Suppressor macrophage (primary cell): ENCODE data around the gene FSTL4.
"Not testable (repeated sequence)": the region's sequence is repeated elsewhere in the genome, so short reads cannot be mapped to it uniquely, and the experiment has no call there.

Experiments used
- DNase-seq, 4 experiments: peaks; one replicate each; pipeline ENCODE4 v3.0.0-alpha.2; 2020 to 2022

FSTL4 gene

DNA sequence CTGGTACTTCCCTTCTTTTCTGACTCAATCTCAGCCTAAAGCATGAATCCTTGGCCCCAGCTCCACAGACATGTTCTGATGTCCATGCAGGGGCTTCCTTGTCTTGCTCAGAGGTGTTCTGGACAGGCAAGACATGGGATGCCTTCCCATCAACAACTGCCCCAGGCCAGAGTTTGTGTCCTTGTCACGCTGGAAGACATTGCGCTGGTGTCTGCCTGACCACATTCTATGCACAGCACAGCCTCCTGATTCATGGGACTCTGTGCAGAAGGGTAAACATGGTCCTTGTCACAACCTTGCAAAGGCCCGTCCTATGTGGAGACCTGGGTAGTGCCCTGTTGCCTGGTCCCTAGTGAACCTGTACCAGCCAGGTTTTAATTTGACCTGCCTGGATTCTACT lies 212.2 kb downstream of the FSTL4 start:
- DNase-seq = no peak

DNA sequence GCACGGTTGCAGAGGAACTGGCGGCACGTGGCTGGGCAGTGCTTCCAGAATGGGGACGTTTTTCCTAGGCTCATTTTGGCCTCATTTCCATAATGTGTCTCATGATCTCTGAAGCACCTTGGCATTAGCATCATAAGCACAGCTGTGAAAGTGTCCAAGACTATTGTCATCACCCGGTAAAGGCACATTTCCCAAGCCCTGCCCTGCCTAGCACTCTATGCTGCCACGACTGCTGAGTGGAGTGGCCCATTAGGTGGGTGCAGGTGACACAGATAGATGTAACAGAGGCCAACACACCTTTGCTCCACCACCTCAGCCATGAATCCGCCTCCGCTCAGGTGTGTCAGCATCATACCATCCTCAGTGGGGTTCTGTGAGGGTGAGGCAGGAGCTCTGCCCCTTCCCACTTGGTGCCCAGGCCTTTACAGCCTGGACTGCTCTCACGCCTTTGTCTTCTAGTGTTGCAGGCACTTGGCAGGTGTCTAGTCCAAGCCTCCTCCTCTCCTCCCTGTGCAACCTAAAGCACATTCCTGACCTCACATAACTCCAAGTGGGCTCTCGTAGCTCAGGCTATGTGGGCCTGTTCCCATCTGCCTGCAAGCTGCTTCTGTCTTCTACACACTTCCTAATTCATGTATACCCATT lies 213.0 kb downstream of the FSTL4 start:
- DNase-seq = no peak

DNA sequence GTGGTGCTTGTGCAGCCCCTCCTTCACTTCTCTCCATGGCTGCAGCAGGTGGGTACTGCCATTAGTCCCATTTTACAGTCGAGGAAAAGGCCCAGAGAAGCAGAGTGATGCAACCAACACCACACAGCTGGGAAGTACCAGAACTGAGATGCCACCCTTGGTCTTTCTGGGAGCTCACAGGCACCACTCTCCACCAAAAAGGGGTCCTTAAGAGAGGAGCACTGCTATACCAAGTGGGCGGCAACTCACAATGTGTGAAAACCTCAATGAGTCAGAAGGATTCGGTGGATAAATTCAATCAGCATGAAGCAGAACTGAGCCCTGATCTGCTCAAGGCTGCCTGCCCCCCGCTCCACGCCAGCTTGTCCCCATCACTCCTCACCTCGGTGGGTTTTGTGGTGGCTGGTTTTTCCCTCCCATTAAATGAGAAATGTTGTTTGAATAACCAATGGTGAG lies 213.7 kb downstream of the FSTL4 start:
- DNase-seq = no peak

DNA sequence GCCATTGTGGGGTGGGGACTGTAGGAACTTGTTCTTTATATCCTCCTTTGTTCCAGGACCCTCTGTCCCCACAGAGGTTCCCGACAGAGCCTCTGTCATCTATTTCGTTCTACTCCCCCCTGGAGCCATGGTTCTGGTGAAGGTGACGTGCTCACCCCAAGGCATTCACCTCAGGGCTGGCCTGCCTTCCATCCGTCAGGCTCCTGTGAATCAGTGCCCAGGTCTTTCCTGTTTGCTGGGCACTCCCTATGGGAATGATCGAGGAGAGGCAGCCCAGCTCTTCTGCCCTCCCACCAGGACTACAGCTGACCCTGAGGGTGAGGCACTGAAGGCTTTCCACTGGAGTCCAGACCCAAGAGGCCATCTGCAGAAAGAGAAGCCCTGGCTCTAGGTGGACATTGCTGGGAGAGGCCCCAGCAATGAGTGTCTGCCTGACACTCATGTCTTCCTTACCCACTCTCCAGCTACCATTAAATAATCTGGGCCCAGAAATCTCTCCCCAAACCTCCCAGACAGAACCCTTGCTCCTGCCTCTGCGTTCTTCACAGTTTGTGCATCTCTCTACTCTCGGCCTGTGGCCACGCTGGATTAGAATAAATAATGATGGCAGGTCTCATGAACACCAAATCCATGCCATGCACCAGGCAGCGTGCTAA lies 214.2 kb downstream of the FSTL4 start:
- no peak for DNase-seq

DNA sequence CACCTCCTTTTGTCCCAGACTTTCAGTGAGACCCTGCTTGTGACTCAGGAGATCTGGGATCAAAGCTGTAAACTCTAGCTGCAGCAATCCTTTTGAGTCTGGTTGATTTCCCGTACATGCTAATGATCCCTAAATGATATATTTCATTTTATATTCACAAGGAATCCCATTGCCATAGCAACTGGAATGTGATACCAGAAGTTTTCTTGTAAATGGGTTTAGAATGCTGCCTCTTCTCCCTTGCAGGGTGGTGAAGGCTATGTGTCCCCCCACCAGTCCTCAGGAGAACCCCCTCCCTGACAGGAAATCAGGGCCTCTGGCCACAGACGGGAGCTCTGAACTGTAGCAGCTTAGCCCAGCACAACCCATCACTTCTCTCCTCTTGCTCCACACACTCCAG lies 215.0 kb downstream of the FSTL4 start:
- no peak for DNase-seq

DNA sequence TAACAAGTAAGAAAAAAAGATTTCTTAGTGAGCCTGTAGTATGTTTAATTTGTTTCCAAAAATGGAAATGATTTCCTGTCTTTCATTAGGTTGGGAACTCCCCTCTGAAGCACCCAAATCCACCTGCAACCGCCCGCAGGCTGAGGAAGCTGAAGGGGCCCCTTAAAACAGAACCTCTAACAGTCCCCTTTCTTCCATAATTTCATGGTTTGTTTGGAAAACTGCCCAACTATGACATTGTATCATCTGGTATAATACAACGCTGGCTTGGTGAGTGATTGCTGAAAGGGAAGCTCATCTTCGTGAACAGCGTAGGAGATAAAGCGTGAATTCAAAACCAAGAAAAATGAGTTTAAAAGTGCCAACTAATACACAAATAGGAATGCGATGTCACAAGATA lies 215.5 kb downstream of the FSTL4 start:
- peak in 2 of 4 experiments; percentile 2 to 6 for DNase-seq

DNA sequence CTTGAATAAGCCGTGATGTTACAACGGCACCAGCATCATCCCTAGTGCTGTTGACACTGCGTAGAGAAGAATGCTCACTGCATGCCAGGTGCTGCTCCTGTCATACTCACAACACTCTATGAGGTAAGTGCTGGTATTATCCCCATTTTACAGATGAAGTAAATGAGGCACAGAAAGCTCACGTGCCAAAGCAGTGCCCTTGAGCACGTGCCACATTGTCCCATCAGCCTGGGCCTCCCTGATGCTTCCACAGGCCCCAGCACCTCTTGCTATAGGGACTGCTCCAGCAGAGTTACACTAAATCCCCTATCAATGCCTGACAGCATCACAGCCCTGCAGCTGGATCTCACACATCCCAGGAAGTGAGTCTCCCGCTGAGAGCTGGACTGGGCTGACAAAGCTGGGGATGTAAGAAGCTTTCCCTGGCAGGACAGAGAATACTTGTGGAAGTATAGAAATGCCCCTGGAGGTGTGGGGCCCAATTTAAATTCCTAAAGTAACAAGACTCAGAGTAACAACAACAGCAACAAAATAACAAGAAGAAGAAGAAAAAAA lies 216.1 kb downstream of the FSTL4 start:
- no peak for DNase-seq

DNA sequence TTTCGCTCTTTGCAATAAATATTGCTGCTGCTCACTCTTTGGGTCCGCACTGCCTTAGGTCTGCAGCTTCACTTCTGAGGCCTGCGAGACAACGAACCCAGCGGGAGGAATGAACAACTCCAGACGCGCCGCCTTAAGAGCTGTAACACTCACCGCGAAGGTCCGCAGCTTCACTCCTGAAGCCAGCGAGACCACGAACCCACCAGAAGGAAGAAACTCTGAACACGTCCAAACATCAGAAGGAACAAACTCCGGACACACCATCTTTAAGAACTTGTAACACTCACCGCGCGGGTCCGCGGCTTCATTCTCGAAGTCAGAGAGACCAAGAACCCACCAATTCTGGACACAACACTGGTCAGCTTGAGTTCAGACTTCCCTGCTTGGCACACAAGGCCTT lies 217.1 kb downstream of the FSTL4 start:
- not testable (repeated sequence) for DNase-seq

DNA sequence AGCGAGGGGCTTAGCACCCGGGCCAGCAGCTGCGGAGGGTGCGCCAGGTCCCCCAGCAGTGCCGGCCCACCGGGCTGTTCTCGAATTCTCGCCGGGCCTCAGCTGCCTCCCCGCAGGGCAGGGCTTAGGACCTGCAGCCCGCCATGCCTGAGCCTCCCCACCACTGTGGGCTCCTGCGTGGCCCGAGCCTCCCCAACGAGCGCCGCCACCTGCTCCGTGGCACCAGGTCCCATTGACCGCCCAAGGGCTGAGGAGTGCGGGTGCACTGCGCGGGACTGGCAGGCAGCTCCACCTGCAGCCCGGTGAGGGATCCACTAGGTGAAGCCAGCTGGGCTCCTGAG lies 217.9 kb downstream of the FSTL4 start:
- not testable (repeated sequence) for DNase-seq

DNA sequence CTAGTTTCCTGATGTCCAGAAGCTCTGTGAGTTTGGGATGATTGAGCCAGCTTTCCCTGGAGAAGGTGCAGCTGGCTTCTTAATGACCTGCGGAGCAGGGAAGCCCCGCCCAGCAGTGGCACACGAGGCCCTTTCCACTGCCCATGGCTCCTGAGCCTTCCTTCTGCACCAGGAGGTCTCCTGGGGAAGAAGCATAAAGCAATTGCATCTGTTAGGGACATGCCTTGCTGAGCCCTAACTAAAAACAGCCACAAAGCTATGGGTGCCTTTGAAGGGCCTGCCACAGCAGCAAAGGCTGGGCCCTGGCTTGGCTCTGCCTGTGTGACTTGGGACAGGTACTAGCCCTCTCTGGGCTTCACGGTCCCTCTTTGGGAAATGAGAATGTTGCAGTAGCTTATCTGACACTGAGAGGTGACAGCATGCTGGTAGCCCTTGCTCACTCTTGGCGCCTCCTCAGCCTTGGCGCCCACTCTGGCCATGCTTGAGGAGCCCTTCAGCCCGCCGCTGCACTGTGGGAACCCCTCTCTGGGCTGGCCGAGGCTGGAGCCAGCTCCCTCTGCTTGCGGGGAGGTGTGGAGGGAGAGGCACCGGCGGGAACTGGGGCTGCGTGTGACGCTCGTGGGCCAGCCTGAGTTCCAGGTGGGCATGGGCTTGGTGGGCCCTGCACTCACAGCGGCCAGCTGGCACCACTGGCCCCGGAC lies 218.4 kb downstream of the FSTL4 start:
- DNase-seq = no peak

DNA sequence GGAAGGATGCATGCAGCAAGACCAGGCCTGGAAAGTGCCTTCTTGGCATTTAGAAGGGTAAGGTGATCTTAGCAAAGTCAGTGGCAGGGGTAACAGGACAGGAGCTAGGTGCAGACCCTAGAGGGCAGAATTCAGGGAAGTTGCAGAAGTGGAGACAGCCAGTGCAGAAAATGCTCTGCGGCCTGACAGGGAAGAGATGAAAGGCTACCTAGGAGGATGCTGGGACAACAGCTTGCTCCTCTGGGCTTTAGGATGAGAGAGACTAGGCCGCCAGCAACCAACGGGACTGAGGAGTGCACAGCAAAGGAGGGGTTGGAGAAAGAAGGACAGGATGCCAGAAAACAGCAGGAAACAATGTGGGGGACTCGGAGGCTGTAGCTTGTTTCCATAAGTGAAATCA lies 219.9 kb downstream of the FSTL4 start:
- DNase-seq = no peak

DNA sequence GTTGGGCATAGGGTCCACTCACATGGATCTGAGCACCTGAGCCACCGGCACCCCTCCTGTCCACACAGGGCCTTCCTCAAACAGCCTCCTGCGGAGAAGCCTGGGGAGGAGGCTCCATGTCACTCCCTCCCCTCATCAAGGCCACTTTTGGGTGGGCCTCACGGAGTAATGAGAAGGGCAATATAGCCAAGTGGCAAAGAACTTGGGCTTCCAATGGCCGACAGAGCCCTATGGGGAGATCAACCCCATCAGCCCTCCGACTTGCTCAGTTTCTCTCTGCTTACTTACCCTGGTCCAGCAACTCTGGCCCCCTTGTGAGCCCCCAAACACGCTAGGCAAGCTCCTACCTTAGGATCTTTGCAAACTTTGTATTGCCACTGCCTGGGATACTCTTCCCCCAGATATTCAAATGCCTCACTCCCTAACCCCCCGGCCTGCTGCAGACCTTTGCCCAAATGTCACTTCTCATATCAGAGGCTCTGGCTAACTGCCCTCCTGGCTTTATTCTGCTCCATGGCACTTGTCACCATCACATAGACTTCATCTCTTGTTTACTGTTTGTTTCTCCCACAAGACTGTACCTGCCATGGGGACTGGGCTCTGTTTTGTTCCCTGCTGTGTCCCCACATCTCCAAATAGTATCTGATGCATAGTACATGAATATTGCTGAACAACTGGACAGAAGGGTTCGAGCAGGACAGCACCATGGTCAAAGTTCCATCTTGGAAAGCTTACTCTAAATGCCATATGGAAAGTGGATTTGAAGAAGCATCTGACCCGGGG lies 220.8 kb downstream of the FSTL4 start:
- DNase-seq = no peak

DNA sequence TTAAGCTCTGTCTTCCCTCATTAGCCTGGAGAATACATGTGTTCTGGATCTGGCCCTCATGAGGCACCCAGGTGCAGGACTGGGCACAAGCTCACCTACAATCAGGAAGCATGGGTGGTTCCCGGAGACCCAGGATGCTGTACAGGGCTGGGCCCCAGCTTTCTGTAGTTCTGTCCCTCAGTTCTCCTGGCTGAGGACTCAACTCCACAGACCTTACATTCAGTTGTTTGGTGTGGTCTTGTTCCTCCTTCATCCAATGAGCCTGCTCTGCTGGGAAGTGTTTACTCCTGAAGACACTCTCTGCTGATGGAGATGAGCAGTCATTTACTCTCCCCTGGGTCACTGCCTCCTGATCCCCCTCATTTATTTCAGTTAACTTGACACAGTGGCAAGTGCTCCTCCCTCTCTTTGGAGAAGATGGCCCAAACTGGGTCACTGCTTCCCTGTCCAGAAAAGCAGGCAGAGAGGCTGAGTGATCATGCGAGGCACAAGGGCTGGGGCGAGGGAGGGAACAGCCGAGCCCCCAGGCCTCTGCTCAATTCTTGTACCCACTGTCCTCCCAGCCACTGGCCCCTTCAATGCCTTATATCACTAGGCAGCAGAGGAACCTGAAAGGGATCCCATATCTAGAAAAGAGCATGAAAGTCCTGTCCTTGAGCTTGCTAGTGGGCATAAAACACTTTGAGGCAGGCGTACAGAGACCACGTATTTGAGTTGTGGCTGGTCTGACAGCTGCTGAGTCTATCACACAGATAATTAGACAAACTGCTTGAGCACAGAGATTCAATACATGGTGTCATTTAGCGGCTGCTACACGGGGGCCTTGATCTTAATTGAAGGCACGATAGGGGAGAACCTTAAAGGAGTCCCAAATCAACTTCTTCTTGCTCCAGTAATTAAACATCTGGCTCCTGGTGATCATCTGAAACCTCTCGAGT lies 221.7 kb downstream of the FSTL4 start:
- no peak for DNase-seq

DNA sequence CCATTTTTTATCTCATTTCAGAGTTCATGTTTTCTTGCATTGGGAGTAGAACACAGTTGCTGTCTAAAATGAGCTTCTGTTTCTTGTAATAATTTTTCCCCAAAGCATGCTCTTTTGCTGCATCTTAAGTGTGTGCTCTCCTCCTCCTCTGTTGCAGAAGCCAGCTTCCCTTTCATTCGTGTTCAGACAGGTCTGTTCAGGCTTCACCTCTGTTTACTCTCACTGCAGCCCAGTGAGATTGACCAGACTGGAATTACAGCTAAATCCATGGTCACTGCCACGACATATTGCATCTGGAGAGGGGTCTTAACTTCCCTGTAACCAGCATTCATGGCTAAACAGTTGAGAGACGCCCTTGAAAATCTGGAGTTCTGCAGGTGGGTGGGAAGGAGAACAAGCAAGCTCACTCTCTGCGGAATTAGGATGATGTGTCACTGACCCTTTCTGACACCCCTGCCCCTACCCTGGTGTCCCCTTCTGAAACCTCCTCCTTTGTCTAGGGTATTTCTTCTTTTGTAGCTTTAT lies 223.2 kb downstream of the FSTL4 start:
- no peak for DNase-seq

DNA sequence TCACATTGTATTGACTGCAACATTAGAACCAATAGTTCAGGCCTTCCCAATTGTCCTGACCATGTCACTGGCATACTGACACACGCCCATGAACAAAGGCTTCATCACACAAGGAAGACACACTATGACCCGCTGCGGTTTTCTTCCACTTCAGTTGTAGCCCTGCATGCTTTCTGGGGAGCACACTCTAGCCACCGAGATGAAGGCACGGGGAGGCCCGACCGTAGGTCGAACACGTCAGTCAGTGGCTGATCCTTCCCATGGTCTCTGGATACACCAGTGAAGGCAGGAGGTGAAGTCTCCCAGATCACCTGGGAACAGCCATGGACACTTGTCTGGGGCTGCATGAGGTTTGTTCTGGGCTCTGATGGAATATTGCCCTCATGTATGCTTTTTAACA lies 224.7 kb downstream of the FSTL4 start:
- DNase-seq = no peak

DNA sequence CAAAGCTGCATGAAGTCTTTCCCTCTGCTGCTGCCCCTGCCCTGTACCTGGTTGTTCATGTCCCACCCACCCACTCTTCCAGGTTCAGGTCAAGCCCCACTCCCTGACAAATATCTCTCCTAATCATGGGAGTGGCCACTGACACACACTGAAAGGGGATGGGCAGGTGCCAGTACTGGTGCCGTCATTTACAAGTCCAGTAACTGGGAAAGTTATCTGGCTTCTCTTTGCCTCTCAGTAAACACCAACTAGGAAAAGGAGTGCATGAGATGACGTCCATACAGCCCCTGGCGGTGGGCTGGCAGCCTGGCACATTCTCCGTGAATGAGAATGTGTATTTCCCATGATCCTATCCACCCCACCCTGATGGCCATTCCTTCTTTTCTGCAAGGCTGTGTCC lies 225.2 kb downstream of the FSTL4 start:
- no peak for DNase-seq

DNA sequence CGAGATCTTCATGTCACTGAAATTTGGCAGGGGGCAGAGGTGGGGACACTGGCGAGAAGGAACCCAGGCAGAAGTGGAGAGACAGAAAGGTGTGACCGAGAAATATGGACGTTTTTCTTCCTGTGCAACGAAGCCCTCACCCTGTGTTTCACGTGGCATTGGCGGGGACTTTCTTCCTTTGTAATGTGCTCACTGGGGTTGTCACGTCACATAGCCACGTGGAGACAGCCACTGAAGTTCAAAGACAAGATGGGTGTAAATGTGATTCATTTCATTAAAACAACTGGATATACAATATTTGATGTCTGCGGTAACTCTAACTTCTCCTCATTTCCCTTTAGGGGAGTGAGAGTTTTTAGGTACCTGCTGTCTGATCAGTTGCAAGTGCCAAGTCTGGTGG lies 225.7 kb downstream of the FSTL4 start:
- no peak for DNase-seq

DNA sequence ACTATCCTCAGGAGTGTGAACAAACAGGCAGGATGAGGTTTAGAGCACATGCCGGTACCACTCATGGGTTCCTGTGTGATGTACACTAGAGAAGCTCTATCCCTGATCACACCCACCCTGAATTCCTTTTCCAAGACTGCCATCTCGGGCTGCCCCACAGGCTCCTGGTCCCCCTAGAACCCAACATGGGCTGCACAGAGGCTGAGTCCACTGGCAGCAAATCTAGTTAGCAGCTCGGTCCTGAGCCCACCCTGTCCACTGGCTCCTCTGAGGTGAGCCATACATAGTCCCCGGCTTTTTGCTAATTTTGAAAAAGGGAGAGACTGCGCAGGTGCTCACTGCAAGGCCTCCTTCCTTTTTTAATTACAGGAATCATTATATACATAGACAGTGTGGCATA lies 227.0 kb downstream of the FSTL4 start:
- no peak for DNase-seq

DNA sequence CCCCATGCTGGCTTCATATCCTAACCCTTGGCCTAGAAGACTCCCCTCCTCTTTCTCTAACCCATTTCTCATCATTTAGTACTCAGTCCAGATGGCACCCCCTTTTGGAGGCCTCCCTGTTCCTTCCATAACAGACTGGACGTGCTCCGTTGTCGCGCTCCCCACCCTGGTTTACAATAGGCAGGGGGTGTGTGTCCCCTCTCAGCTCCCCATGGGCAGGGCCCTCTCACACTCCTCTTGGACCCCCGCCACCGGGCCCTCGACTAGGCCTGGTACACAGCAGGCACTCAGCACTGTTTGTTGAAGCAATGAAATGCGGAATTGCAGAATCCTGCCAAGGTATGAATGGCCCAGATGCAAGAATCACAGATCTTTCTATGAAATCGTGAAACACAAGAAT lies 227.4 kb downstream of the FSTL4 start:
- DNase-seq = no peak

DNA sequence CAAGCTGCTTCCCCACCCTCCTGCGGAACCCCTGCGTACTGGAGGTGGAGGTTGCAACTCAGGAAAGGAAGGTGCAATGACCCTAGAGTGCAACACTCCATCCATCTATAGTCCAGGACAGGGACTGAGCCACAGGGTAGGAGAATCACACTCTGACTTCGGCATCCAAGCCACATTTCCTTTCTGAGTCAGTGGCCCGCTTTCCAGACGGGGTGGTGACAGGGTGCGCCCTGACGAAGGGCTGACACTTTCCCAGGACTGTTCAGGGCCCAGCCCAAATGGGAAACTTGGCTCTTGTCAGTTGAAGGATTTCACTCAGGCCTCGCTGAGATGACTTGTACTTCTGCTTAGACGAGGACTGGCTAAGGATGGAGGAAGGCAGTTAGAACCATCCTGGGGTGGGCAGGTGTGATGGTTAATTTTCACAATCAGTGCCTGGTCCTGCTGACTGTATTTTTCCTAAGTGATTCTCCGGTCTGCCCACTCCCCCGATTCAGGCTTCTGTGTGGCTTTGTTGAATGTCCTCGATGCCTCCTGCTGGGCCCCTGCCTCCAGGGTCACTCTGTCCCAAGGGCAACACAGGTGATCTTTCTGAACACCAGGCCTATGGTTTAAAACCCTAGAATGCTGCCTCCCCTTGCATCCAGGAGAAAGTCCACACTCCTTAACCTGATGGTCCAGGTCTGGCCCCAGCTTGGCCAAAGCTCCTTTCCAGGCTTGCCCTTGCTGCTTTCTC lies 228.1 kb downstream of the FSTL4 start:
- DNase-seq = no peak

DNA sequence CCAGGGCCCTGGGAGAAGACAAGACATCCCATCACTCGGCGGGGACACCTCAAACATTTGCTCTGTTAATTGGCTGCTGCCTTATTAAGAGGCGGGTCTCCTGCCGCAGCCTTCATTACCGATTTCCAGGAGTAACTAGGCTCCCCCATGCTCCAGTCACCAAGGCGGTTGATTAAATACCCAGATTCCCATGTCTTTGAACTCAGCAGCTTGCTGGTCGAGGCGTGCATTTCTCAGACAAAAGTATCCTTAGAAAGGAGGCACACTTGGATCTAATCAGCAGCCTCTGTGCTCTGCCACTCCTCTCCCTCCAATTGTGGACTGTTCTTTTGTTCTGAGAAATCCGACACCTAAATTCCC lies 228.8 kb downstream of the FSTL4 start:
- no peak for DNase-seq
